Effector memory CD4-positive, alpha-beta T cell (primary cell): ENCODE measurements around the gene ADARB2.

ENCODE experiments used
- DNase-seq, 3 donors: peaks; one replicate each; pipeline ENCODE4 v3.0.0-alpha.2; 2020
- H3K27ac ChIP-seq: 2 replicates; pipeline ENCODE4 v1.7.0; 2013; ENCODE audit warnings: mild to moderate bottlenecking, low read length, moderate library complexity; ENCODE audit not compliant: insufficient read depth, poor library complexity, severe bottlenecking
- H3K27me3 ChIP-seq: replicated peaks from 2 replicates; pipeline ENCODE4 v1.7.0; 2013; ENCODE audit warnings: mild to moderate bottlenecking, low read length; ENCODE audit not compliant: insufficient read depth, control insufficient read depth, poor library complexity, severe bottlenecking
- H3K36me3 ChIP-seq: 2 replicates; pipeline ENCODE4 v1.7.0; 2013; ENCODE audit warnings: mild to moderate bottlenecking, low read length, moderate library complexity; ENCODE audit not compliant: control insufficient read depth, insufficient read depth
- H3K4me1 ChIP-seq: 2 replicates; pipeline ENCODE4 v1.7.0; 2013; ENCODE audit warnings: low read length, mild to moderate bottlenecking; ENCODE audit not compliant: control insufficient read depth, insufficient read depth, poor library complexity, severe bottlenecking
- H3K4me3 ChIP-seq: 2 replicates; pipeline ENCODE4 v1.7.0; 2013; ENCODE audit warnings: low read length, low read depth, mild to moderate bottlenecking; ENCODE audit not compliant: insufficient read depth, poor library complexity, severe bottlenecking
- H3K9me3 ChIP-seq: 2 replicates; pipeline ENCODE4 v1.7.0; 2013; ENCODE audit warnings: mild to moderate bottlenecking, low read length, moderate library complexity; ENCODE audit not compliant: control insufficient read depth

ADARB2 gene

GRCh38 chr10:1483826-1484225 is 253.5 kb downstream of the ADARB2 start:
- Histone ChIP-seq H3K27me3 (no peaks in the 10 kb centered on the region), H3K4me3 (no peak overlapping the region), H3K36me3 (no peaks in the 10 kb centered on the region), H3K4me1 (no peaks in the 10 kb centered on the region), H3K9me3 (no peaks in the 10 kb centered on the region), H3K27ac (no peak overlapping the region)
- no peak for DNase-seq

- DNase-seq, result no peak
- Histone ChIP-seq H3K27ac (no peak overlapping the region), H3K4me1 (no peaks in the 10 kb centered on the region), H3K9me3 (no peaks in the 10 kb centered on the region), H3K4me3 (no peak overlapping the region), H3K36me3 (no peaks in the 10 kb centered on the region), H3K27me3 (no peaks in the 10 kb centered on the region)
These were observed 254.1 kb downstream of the ADARB2 start for GRCh38 chr10:1483246-1483645.

GRCh38 chr10:1477578-1477977 is 259.7 kb downstream of the ADARB2 start:
- no peaks in the 10 kb centered on the region for H3K4me1 ChIP-seq
- H3K4me3 ChIP-seq, result no peak overlapping the region
- H3K36me3 ChIP-seq, result no peaks in the 10 kb centered on the region
- H3K27me3 ChIP-seq, result no peaks in the 10 kb centered on the region
- H3K27ac ChIP-seq, result no peak overlapping the region
- no peaks in the 10 kb centered on the region for H3K9me3 ChIP-seq
- DNase-seq, result no peak

GRCh38 chr10:1476455-1476803 is 260.9 kb downstream of the ADARB2 start:
- H3K4me1 ChIP-seq, result no peaks in the 10 kb centered on the region

GRCh38 chr10:1475771-1476454 is 261.4 kb downstream of the ADARB2 start:
- DNase-seq, result no peak
- Histone ChIP-seq H3K9me3 (no peaks in the 10 kb centered on the region), H3K27ac (no peak overlapping the region), H3K27me3 (no peaks in the 10 kb centered on the region), H3K4me3 (no peak overlapping the region), H3K36me3 (no peaks in the 10 kb centered on the region), H3K4me1 (no peaks in the 10 kb centered on the region)

More at GRCh38 chr10:1476455-1476803, 260.9 kb downstream of the ADARB2 start:
- Histone ChIP-seq H3K4me3 (no peak overlapping the region), H3K27me3 (no peaks in the 10 kb centered on the region), H3K36me3 (no peaks in the 10 kb centered on the region), H3K9me3 (no peaks in the 10 kb centered on the region), H3K27ac (no peak overlapping the region)
- no peak for DNase-seq

GRCh38 chr10:1475098-1475591 is 262.2 kb downstream of the ADARB2 start:
- Histone ChIP-seq H3K27ac (no peak overlapping the region), H3K27me3 (no peaks in the 10 kb centered on the region), H3K4me3 (no peak overlapping the region), H3K36me3 (no peaks in the 10 kb centered on the region), H3K4me1 (no peaks in the 10 kb centered on the region), H3K9me3 (no peaks in the 10 kb centered on the region)
- DNase-seq, result no peak

GRCh38 chr10:1474376-1475097 is 262.8 kb downstream of the ADARB2 start:
- no peak for DNase-seq
- H3K27ac ChIP-seq, result no peak overlapping the region
- H3K27me3 ChIP-seq, result no peaks in the 10 kb centered on the region
- no peaks in the 10 kb centered on the region for H3K36me3 ChIP-seq
- H3K9me3 ChIP-seq, result no peaks in the 10 kb centered on the region
- H3K4me1 ChIP-seq, result no peaks in the 10 kb centered on the region
- H3K4me3 ChIP-seq, result no peak overlapping the region

- Histone ChIP-seq H3K27ac (no peak overlapping the region), H3K4me1 (no peaks in the 10 kb centered on the region), H3K36me3 (no peaks in the 10 kb centered on the region), H3K27me3 (no peaks in the 10 kb centered on the region), H3K4me3 (no peak overlapping the region), H3K9me3 (no peaks in the 10 kb centered on the region)
- DNase-seq, result no peak
These were observed 263.5 kb downstream of the ADARB2 start for GRCh38 chr10:1473874-1474273.

- Histone ChIP-seq H3K4me1 (no peaks in the 10 kb centered on the region), H3K36me3 (no peaks in the 10 kb centered on the region), H3K9me3 (no peaks in the 10 kb centered on the region), H3K4me3 (no peak overlapping the region), H3K27me3 (no peaks in the 10 kb centered on the region), H3K27ac (no peak overlapping the region)
- no peak for DNase-seq
These were observed 265.0 kb downstream of the ADARB2 start for GRCh38 chr10:1472178-1472958.

- Histone ChIP-seq H3K27me3 (no peaks in the 10 kb centered on the region), H3K4me1 (no peaks in the 10 kb centered on the region), H3K27ac (no peak overlapping the region), H3K4me3 (no peak overlapping the region), H3K36me3 (no peaks in the 10 kb centered on the region), H3K9me3 (no peaks in the 10 kb centered on the region)
- DNase-seq, result no peak
These were observed 268.5 kb downstream of the ADARB2 start for GRCh38 chr10:1468811-1469210.
